ENCODE measurements around the gene APOC1. TPM values are rescaled to one million over a fixed set of nuclear protein-coding genes. Genes with fewer than 3 reads are reported as not detected.

The APOC1 gene
- total and polyA plus RNA-seq, 2 experiments from 2014 or later, result 0.49 TPM; not detected in 1

GRCh38 chr19:44875666-44876451 lies 38.5 kb upstream of the APOC1 start:
- Histone ChIP-seq H3K4me2 (ENCODE audit: unreplicated experiment) (no peak overlapping the region), H3K9ac (no peak overlapping the region), H4K20me1 (ENCODE audit: insufficient read depth) (no peaks in the 10 kb centered on the region), H3K36me3 (ENCODE audit: low read depth) (peaks cover 3% of the 10 kb centered on the region; the same call in 1 of the 2 replicates), H3K9me2 (ENCODE audit: insufficient read depth) (no peaks in the 10 kb centered on the region), H3K4me3 (no peak overlapping the region), H3K9me3 (ENCODE audit: low read depth) (no peaks in the 10 kb centered on the region), H3K27me3 (replicated peaks; ENCODE audit: insufficient read depth) (no peaks in the 10 kb centered on the region), H3K27ac (no peak overlapping the region), H3F3A (ENCODE audit: insufficient read depth) (no peaks in the 10 kb centered on the region), H2AFZ (no peak overlapping the region), H3K4me1 (ENCODE audit: insufficient read depth) (no peaks in the 10 kb centered on the region), H3K79me2 (ENCODE audit: insufficient read depth) (no peaks in the 10 kb centered on the region)
- WGBS, 2 experiments (ENCODE audit: low coverage in 1 of 2, low lambda C conversion rate in 2 of 2, missing lambda C conversion rate in 2 of 2), result 85 to 87% methylated on average over 22 of the region's 22 CpGs
- TF ChIP-seq EZH2 (IDR thresholded peaks at IDR 0.05; ENCODE audit: insufficient read depth, poor library complexity, severe bottlenecking), result no peak
- no peak for TF ChIP-seq EZH2phosphoT487 (IDR thresholded peaks at IDR 0.05; ENCODE audit: insufficient read depth, low read depth)
- in situ Hi-C loops (cut with MboI), result no loop called here
- no peak for DNase-seq

DNA sequence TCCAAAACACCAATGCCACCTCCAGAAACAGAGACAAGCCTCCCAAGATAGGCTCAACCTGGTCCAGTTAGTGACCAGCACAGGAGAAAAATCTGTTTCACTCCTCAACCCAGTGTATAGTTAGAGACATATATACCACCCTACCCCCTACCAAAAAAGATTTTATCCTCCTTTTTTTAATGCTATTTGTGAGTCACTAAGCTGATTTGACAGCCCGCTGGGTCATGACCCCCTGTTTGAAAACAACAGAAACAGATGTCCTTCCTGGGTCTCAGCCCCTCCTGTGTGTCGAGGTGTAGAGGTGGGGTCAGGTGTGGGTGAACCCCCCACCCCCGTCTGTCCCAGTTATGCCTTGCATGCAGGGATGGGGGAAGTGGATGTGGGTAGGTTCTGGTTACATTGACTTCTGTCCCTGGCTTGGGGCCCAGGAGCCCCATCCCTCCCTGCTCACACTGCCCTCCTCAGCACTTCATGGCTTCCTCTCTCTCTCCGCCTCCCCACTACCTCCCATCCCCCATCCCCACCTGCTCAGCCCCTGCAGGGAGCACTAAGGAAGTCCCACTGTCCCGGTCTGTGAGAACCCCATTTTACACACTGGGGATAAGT lies 37.4 kb upstream of the APOC1 start:
- Histone ChIP-seq H3F3A (ENCODE audit: insufficient read depth) (no peaks in the 10 kb centered on the region), H3K9ac (no peak overlapping the region), H3K9me2 (ENCODE audit: insufficient read depth) (no peaks in the 10 kb centered on the region), H2AFZ (no peak overlapping the region), H4K20me1 (ENCODE audit: insufficient read depth) (no peaks in the 10 kb centered on the region), H3K27ac (no peak overlapping the region), H3K27me3 (replicated peaks; ENCODE audit: insufficient read depth) (no peaks in the 10 kb centered on the region), H3K4me1 (ENCODE audit: insufficient read depth) (no peaks in the 10 kb centered on the region), H3K4me2 (ENCODE audit: unreplicated experiment) (no peak overlapping the region), H3K36me3 (ENCODE audit: low read depth) (peaks cover 3% of the 10 kb centered on the region; the same call in 1 of the 2 replicates), H3K79me2 (ENCODE audit: insufficient read depth) (no peaks in the 10 kb centered on the region), H3K4me3 (no peak overlapping the region), H3K9me3 (ENCODE audit: low read depth) (no peaks in the 10 kb centered on the region)
- DNase-seq, result no peak
- in situ Hi-C loops (cut with MboI), result no loop called here
- TF ChIP-seq EZH2phosphoT487 (IDR thresholded peaks at IDR 0.05; ENCODE audit: insufficient read depth, low read depth) (no peak), EZH2 (IDR thresholded peaks at IDR 0.05; ENCODE audit: insufficient read depth, poor library complexity, severe bottlenecking) (no peak)
- WGBS, 2 experiments (ENCODE audit: low coverage in 1 of 2, low lambda C conversion rate in 2 of 2, missing lambda C conversion rate in 2 of 2), result 85% methylated on average over 4 to 5 of the region's 5 CpGs

DNA sequence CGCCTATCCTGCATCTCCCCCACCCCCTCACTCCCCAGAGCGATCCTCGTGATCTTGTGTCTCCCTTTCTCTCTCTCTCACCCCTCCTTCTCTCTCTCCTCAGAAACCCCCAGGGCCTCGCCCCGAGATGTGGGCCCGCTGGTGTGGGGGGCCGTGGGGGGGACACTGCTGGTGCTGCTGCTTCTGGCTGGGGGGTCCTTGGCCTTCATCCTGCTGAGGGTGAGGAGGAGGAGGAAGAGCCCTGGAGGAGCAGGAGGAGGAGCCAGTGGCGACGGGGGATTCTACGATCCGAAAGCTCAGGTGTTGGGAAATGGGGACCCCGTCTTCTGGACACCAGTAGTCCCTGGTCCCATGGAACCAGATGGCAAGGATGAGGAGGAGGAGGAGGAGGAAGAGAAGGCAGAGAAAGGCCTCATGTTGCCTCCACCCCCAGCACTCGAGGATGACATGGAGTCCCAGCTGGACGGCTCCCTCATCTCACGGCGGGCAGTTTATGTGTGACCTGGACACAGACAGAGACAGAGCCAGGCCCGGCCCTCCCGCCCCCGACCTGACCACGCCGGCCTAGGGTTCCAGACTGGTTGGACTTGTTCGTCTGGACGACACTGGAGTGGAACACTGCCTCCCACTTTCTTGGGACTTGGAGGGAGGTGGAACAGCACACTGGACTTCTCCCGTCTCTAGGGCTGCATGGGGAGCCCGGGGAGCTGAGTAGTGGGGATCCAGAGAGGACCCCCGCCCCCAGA lies 36.1 kb upstream of the APOC1 start:
- no peaks in the 10 kb centered on the region for H4K20me1 ChIP-seq (ENCODE audit: insufficient read depth)
- H3K36me3 ChIP-seq (ENCODE audit: low read depth), result peaks cover 3% of the 10 kb centered on the region; the same call in 1 of the 2 replicates
- no peak for DNase-seq
- H3K79me2 ChIP-seq (ENCODE audit: insufficient read depth), result no peaks in the 10 kb centered on the region
- H3F3A ChIP-seq (ENCODE audit: insufficient read depth), result no peaks in the 10 kb centered on the region
- TF ChIP-seq EZH2 (IDR thresholded peaks at IDR 0.05; ENCODE audit: insufficient read depth, poor library complexity, severe bottlenecking), result no peak
- TF ChIP-seq EZH2phosphoT487 (IDR thresholded peaks at IDR 0.05; ENCODE audit: insufficient read depth, low read depth), result no peak
- no peak overlapping the region for H3K9ac ChIP-seq
- no peaks in the 10 kb centered on the region for H3K9me3 ChIP-seq (ENCODE audit: low read depth)
- H3K27ac ChIP-seq, result no peak overlapping the region
- H3K4me2 ChIP-seq (ENCODE audit: unreplicated experiment), result no peak overlapping the region
- H3K27me3 ChIP-seq (replicated peaks; ENCODE audit: insufficient read depth), result no peaks in the 10 kb centered on the region
- no peaks in the 10 kb centered on the region for H3K9me2 ChIP-seq (ENCODE audit: insufficient read depth)
- WGBS, 2 experiments (ENCODE audit: low coverage in 1 of 2, low lambda C conversion rate in 2 of 2, missing lambda C conversion rate in 2 of 2), result 85 to 95% methylated on average over 18 to 26 of the region's 26 CpGs
- H2AFZ ChIP-seq, result no peak overlapping the region
- no peak overlapping the region for H3K4me3 ChIP-seq
- no peaks in the 10 kb centered on the region for H3K4me1 ChIP-seq (ENCODE audit: insufficient read depth)
- in situ Hi-C loops (cut with MboI), result no loop called here

DNA sequence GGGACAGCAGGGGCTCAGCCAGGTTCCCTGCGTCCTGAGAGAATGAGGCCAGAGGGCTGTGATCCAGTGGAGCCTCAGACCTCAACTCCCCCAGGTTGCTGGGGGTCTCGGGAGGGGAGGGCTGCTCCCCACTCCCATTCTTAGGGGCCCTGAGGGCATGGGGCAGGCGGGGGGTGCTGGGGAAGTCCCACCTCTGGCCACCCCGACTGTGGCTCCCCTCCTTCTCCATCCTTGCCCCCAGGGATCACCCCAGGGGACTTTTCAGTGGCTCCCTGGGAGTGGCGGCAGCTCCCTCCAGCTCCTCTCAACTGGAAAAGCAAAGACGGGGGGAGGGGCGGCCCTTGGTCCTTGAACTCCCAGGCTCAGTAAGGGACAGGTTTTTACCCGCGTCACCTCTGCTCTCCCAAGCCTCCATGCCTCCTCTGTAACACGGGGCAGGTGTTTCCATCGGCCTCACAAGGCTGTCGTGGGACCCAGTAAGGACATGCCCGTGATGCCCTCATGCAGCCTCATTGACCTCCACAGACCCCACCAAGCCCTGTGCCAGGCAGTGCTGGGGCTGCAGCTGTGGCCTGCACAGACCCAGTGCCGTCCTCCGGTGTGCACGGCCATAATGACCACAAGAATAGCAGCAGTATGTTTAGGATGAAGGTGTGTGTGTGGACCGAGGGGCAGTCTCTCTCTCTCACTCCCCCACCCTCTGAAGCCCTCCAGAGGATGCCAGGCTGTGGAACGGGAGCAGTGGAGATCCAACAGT lies 34.9 kb upstream of the APOC1 start:
- DNase-seq, result no peak
- no peaks in the 10 kb centered on the region for H3K79me2 ChIP-seq (ENCODE audit: insufficient read depth)
- no peak overlapping the region for H3K4me3 ChIP-seq
- no peaks in the 10 kb centered on the region for H4K20me1 ChIP-seq (ENCODE audit: insufficient read depth)
- no peaks in the 10 kb centered on the region for H3K4me1 ChIP-seq (ENCODE audit: insufficient read depth)
- no peaks in the 10 kb centered on the region; the same call in 1 of the 2 replicates for H3K36me3 ChIP-seq (ENCODE audit: low read depth)
- no peak overlapping the region for H2AFZ ChIP-seq
- H3F3A ChIP-seq (ENCODE audit: insufficient read depth), result no peaks in the 10 kb centered on the region
- no peaks in the 10 kb centered on the region for H3K27me3 ChIP-seq (replicated peaks; ENCODE audit: insufficient read depth)
- H3K27ac ChIP-seq, result no peak overlapping the region
- TF ChIP-seq EZH2 (IDR thresholded peaks at IDR 0.05; ENCODE audit: insufficient read depth, poor library complexity, severe bottlenecking), result no peak
- TF ChIP-seq EZH2phosphoT487 (IDR thresholded peaks at IDR 0.05; ENCODE audit: insufficient read depth, low read depth), result no peak
- 86 to 93% methylated on average over 13 to 18 of the region's 18 CpGs for WGBS, 2 experiments (ENCODE audit: low coverage in 1 of 2, low lambda C conversion rate in 2 of 2, missing lambda C conversion rate in 2 of 2)
- no peak overlapping the region for H3K4me2 ChIP-seq (ENCODE audit: unreplicated experiment)
- in situ Hi-C loops (cut with MboI), result no loop called here
- no peak overlapping the region for H3K9ac ChIP-seq
- no peaks in the 10 kb centered on the region for H3K9me3 ChIP-seq (ENCODE audit: low read depth)
- H3K9me2 ChIP-seq (ENCODE audit: insufficient read depth), result no peaks in the 10 kb centered on the region
